ENCODE results near the gene NAV2.

NAV2 gene

DNA sequence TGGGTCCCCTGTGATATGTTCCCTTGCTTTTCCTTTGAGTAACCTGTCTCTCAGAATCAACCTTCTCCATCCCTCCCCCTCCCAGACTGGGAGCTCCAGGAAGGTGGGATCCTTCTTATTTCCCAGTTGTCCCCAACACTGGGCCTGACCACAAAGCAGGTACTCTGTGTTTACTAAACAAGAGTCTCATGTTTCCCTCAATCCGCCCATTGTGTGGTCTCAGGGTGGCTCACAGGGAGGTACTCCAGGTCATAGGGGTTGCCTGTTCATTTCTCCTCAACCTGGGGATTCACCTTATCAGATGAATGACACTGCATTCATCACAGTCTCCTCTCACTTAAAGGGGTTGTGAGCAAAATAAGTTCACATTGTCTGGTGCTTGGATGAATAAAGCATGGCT lies 26.4 kb upstream of the NAV2 start:
- DNase-seq (ENCODE audit: extremely low read depth in 1 of 2, low read depth in 1 of 2): no peak

DNA sequence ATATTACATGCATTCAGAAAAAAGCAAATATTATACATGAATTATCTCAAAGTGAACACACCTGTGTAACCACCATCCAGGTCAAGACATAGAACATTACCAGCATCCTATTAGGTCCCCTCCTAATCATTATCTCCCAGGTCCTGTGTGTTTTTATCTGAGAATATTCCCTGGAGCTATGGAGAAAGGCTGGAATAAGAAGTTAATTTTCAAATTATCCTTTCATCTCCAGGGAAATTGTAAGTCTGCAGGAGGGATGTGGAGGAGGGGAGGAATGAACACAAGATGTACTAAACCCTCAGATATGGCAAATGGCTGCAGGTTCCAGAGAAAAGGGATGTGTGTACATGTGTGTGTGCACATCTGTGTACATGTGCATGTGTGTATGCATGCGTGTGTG lies 25.2 kb upstream of the NAV2 start:
- no peak for DNase-seq (ENCODE audit: extremely low read depth in 1 of 2, low read depth in 1 of 2)

DNA sequence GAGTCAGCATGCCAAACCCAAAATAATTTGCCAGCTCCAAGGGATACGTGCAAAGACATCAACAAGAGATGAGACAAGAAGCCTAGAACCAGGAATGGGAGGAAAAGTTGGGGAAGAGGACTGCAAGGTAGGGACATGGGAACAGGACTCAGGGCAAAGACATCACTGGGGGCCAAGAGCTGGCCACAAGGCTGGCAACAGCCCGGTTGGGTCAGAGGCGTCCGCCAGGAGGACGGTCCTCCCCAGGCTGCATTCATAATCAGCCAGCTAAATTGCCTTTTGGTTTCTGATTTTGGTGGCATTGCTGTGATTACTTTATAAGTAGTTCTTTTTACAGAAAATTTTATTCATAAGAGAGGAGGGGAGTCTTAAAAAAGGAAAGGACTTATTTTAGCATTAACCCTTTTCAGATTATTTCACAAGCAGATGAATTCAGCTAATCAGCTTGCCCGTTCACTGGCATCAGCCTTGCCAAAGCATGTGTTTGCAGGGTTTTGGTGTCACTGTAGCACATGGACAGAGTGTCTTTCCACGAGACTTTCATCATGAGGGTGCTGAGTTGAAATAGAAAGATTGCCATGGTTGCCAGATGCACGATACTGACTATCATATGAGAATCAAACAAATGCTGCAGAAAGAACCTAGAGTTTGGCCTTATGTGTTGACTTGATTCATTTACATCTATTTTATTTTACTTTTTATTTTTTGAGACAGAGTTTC lies 23.2 kb upstream of the NAV2 start:
- DNase-seq (ENCODE audit: extremely low read depth in 1 of 2, low read depth in 1 of 2): no peak

DNA sequence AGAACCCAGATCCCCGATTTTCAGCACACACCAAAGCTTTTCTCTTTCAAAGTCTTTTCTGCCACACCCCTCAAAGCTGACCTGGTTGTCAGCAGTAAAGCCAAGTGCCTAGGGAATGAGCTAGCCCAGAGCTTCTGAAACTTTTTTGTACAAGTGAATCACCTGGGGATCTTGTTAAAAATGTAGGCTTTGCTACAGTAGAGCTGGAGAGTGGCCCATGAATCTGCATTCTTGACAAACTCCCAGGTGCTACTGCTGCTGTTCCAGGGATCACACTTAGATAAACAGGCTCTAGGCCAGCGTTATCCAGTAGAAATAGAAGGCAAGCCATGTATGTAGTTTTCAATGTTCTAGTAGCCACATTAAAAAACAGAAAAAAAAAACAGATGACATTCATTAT lies 21.8 kb upstream of the NAV2 start:
- no peak for DNase-seq (ENCODE audit: extremely low read depth in 1 of 2, low read depth in 1 of 2)

DNA sequence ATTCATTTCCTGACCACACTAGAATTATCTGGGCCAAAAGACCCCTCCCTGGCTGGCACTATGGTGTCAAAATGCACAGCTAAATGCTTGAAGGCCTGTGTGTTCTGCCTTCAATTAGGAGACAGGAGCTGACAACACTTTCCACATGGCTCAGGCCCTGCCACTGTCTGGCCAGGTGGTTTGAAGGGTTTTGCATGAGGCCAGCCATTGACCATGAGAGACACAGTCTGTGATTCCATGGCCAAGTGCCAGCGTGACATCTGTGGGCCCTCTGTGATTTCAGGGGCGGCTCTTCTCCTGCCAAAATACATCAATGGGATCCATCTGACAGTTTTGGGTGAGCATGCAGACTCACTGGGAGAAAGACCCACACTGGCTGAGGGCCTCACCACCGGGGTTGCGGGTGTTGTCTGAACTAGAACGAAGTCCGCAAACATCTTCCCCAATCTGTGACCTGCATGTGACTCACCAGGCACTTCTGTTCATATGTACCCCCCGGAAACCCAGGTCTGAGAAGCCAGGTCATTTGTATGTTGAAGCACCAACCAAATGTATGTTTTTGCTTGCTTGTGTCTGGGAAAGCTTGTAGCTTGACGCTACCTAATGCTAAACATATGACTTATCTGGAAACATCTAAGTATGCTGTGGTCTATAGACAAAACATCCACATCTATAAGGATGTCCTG lies 20.7 kb upstream of the NAV2 start:
- DNase-seq (ENCODE audit: extremely low read depth in 1 of 2, low read depth in 1 of 2): no peak

DNA sequence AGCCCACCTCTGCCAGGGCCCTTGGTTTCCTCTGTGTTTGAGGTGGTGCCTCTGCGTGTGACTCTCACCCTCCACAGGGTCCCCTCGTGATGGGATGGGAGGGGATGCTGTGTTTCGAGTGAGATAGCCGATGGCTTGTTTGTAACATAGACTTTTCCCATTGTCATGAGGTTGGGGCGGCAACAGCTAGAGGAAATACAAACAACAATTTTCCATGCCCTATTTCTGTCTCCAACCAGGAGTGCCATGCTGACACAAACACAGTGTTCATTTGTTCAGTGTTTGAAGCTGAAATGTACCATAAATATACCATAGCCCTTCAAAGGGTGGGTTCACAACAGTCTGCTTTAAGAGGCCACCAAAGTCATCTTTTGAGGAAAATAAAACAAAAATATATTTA lies 19.5 kb upstream of the NAV2 start:
- DNase-seq (ENCODE audit: extremely low read depth in 1 of 2, low read depth in 1 of 2): no peak

DNA sequence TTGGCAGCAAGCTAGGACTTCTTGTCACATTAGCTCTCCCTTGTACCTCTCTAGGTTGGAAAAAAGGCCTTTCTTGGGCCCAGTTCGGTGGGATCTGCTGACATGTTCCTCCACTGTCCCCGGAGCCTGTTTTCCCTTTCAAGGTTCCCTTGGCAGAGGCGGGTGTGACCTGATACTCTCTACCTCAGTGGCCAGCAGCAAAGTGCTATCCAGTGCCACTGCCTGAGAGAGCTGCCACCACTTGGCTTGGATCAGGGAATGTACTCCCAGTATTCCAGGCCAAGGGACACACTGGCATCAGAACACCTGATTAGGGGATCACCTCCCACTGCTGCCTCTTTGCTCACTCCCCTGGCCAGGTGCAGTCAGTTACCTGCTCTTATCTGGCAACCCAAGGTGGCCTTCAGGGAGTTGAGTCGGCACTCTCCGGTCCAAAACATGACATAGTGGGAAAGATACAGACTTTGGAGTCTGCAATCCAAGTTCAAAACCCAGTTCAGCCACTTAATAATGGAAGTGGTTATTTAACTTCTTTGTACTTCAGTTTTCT lies 17.8 kb upstream of the NAV2 start:
- DNase-seq (ENCODE audit: extremely low read depth in 1 of 2, low read depth in 1 of 2): no peak

DNA sequence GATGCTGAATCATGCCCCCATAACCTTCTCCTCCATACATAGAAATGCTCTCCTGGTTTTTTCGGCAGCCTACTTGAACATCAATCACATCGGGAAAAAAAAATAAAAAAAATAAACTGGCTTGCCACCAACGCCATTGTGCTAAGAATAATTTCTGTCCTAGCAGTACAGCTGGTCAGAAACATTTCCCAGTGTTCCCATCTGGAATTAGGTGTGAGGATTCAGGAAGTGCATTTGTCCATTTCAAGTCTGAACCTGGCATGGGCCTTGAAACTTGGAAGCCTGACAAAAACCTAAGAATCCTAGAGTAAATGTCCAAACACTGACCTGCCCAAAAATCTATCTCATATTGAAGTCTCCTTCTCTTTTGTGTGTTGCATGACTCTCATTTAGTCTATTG lies 16.6 kb upstream of the NAV2 start:
- DNase-seq (ENCODE audit: extremely low read depth in 1 of 2, low read depth in 1 of 2): no peak

DNA sequence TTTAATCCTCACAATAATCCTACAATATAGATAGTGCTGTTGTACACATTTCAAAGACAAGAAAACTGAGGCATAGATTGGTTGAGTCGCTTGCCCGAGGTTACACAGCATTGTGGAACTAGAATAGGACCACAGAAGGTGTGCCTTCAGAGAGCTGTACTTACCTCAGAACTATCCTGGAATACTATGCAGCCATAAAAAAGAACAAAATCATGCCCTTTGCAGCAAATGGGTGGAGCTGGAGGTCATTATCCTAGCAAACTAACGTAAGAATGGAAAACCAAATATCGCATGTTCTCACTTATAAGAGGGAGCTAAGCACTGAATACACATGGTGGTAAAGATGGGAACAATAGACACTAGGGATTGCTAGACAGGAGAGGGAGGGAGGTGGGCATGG lies 15.7 kb upstream of the NAV2 start:
- DNase-seq (ENCODE audit: extremely low read depth in 1 of 2, low read depth in 1 of 2): no peak

DNA sequence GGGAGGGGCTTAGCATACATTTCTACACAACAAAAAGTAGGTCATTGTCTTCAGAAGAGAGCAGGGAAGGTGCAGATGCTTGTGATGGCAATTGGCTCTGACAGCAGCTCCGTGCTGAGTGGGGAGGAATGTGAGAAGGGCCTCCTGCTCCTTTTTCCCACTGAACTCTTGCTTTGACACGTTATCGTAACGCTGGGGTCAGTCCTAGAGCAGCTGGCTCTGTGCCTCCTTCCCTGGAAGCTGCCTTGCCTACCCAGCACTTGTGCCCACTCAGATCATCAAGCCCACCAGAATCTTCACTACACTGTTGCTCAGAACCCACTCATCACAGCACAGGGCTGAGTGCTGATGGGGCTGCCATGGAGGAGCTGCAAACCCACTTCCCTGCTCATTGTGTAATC lies 14.9 kb upstream of the NAV2 start:
- DNase-seq (ENCODE audit: extremely low read depth in 1 of 2, low read depth in 1 of 2): no peak

DNA sequence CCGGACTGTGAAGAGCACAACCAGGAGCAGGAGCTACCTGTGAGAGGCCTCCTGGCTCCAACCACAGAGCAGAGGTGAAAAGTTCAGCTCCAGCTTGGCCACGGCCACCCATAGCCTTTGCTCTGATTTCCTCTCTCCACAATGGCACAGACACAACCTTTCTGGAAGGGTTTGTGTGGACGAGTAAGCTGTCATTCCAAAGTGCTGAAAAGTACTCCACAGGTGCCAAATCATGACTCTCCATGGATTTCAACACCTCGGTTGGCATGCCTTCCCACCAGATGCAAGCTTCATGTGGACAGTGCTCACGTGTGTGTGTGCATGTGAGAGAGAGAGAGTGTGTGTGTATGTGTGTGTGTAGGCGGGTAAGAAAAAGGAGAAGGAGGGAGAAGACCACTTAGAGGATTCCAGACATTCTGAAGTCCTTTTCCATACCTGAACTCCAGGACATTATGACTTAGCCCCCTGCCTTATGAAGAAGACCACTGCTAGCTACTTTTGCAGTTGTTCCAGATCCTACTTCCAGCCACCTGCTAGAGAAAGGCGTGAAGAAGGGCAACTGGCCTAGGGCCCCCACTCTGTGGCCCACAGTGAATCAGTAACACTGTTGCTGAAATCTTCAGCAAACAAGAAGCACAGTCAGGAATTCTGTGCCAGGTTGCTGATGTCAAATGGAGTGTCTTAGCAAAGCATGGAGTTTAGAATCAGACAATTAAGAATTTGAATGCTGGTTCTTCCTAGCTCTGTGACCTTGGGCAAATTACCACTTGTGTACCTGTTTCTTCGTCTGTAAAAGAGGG lies 13.9 kb upstream of the NAV2 start:
- no peak for DNase-seq (ENCODE audit: extremely low read depth in 1 of 2, low read depth in 1 of 2)

DNA sequence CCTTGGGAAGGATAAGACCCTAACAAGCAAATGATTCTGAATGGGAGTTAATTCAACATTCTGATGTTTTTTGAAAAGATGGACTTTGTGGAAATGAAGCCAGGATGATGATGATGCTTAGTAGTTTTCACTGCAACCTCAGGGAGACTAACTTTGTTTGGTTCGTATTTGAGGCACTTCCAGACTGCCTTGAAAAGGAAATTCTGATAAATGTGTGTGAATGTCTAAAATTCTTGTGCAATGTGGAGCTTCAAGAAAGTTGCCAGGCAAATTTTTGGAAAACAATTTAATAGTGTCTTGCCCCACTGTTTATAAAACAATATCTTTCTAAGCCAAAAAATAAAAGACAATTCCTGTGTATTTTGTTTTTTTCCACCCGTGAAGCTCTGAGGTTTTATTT lies 11.2 kb upstream of the NAV2 start:
- DNase-seq (ENCODE audit: extremely low read depth in 1 of 2, low read depth in 1 of 2): no peak

DNA sequence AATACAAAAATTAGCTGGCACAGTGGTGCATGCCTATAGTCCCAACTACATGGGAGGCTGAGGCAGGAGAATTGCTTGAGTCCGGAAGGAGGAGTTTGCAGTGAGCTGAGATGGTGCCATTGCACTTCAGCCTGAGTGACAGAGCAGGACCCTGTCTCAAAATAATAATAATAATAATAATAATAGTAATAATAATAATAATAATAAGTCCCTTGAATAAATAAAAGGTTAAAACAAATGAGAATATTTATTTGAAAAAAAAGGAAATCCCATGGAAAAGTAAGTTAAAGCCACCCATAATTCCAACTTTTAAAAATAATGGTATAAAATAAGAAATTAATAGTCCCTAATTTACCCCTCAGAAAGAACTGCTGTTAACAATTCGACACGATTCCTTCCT lies 10.0 kb upstream of the NAV2 start:
- DNase-seq (ENCODE audit: extremely low read depth in 1 of 2, low read depth in 1 of 2): no peak

DNA sequence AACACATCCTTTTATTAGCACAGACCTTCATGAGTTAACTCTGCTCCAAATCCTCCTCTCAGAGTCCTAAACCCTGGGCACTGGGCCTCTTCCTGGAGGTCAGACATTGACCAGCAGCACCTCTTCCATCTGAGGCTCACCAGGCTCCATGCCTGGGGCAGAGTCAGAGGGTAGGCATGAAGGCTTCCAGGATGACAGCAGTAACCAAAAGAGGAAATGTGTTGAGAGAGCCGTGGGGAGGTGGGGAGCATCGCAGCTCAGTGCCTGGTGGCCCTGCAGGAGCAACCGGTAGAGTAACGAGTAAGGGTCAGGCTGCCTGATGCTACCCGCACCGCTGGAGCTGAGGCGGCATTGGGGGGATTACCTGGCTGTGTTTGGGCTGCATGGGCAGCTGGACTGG lies 9.4 kb upstream of the NAV2 start:
- DNase-seq (ENCODE audit: extremely low read depth in 1 of 2, low read depth in 1 of 2): no peak

DNA sequence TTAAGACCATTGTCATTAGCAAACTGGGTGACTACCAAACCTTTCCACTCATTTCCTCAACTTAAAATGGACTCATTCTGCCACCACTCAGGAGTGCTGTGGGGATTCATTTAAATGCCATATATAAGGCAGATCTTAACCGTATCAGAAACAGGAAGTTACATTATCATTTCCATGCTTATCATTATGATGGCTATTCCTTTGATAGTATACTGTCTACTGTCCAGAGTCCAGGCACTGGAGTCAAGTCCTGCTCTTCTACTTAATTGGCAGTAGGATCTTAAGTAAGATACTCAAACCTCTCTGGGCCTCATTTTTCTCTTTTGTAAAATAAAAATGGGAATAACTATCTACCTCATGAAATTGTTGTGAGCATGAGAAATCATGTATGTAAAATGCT lies 8.4 kb upstream of the NAV2 start:
- DNase-seq (ENCODE audit: extremely low read depth in 1 of 2, low read depth in 1 of 2): no peak

DNA sequence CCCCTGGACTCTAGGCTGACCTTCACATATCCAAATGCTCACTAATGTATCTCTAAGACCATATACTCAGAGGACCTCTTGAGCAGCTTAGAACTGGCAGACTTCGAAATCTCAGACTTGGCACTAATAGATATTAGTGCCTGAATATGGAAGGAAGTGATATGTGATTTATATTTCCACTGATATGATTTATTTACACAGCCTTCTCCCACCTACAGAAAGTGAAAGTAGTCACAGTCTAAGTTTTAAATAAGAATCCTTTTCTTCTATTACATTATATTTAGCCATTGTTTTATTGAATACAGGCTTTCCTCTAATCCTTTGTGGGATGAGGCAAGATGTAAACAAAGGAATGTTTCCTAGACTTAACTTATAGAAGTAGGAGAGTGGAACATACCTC lies 6.7 kb upstream of the NAV2 start:
- DNase-seq (ENCODE audit: extremely low read depth in 1 of 2, low read depth in 1 of 2): no peak

DNA sequence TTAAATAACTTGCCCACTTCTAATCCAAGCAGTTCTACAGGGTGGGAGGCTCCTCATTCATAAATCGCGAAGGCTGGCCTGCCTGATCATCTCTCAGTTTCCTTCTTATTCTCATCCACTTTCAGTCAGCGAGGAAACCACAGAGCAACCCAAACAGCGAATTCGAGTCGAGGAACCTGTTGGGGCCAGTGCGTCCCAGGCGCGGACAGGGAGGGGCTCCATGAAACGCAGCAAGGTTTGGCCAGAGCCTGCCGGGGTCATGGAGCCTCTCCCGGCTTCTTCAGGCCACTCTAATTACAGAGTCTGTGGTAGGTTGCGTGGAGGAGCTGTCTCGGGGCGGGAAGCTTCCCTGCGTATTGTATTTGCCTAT lies 741 bp upstream of the NAV2 start:
- DNase-seq (ENCODE audit: extremely low read depth in 1 of 2, low read depth in 1 of 2): peak in 1 of 2 donors; percentile 22

DNA sequence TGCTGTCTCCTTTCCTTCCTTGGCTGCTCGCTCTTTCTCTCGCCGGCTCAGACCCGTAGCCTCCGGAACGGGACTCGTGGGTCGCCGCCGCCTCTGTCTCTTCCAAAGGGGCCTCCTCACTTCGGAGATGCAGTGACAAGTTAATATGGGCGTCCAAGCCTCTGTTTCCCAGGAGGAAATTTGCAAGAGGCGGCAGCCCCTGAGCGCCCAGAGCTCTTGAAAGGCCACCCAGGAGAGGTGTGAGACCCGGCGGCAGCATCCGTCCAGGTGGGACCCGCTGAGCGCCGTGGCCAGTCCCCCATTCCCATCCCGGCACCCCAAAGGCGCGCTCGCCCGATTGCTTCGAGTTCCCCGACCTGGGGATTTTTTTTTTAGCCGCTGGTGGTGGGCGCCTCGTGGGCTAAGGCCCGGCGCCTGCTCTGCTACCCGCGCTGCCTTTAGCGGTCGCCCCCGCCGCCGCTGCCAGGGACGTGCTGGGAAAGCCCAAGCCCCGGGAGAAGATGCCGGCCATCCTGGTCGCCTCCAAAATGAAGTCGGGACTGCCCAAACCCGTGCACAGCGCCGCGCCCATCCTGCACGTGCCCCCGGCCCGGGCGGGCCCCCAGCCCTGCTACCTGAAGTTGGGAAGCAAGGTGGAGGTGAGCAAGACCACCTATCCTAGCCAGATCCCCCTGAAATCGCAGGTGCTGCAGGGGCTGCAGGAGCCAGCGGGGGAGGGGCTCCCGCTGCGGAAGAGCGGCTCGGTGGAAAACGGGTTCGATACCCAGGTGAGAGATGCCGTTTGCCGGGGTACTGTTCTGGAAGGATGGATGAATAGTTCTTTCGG lies 772 bp downstream of the NAV2 start:
- DNase-seq (ENCODE audit: extremely low read depth in 1 of 2, low read depth in 1 of 2): no peak

DNA sequence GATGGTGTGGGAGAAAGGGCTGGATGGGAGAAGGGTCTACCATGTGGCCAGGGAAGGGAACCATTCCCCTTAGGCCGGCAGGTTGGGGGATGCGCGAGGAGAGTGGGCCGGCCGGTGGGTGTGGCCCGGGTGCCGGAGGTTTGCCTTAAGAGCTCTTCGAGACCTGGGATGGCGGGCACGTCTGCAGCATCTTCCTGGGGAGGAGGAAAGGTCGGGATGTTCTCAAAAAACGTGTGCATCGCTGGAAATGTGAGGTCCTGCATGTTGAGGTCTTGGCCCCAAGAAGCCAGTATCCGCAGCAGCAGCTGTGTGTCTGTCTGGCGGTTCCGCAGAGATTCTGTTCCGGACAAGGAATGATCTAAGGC lies 1.4 kb downstream of the NAV2 start:
- no peak for DNase-seq (ENCODE audit: extremely low read depth in 1 of 2, low read depth in 1 of 2)

DNA sequence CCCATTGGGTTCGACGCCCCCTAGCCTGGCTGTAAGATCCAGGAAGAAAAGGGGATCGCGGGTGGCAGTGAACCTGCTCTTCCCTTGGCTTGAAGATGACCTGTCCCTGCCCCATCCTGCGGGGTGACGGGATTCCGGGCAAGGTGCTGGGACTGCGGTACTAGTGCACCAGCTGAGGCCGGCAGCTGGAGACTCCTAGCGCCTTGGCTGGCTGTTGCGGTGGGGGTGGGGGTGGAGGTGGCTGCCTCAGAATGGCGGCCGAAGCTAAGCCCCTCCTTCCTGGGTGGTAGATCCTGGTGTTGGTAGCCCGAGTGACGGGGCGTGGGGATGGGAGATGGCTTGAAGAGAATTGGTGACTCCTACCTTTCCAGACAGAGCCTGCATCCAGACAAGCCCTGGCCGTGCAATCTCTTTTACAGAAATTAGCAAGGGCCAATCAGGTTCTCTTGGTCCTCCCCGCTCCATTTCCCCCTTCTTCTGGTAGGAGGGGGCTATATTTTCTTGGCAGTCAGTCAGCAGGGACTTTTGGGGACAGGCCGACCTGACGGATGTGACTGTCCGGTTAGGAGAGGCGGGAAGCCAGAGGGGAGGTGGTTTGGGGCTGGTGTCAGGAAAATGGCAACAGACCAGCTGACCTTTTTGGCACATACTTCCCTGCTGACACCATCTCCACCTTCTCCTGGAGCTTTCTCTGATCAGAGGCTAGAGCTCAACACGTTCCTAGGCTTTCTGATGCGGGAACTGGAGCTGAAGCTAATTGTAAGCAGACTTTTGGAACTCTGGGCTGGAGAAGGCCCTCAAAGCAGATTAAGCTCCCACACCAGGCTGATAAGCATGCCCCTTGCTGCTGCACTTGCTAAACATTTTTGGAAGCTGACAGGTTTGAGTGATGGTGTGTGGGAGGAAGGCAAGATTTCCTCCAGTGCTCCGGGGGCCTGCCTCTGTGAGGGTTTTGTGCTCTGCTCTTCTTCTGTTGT lies 2.0 kb downstream of the NAV2 start:
- DNase-seq (ENCODE audit: extremely low read depth in 1 of 2, low read depth in 1 of 2): no peak

All from stimulated activated CD8-positive, alpha-beta memory T cell treated with anti-CD3 and anti-CD28 coated beads, Interleukin-7, amount 100 ng/mL, for 48 hours (primary cell).